ENCODE results near the gene SLC23A1.

GRCh38 chr5:139418793-139419192 is 35.7 kb upstream of the SLC23A1 start:
- no peak for TF ChIP-seq POLR2A (IDR thresholded peaks at IDR 0.05; ENCODE audit: low read length)
- TF ChIP-seq GATA1 (IDR thresholded peaks at IDR 0.05; ENCODE audit: low read depth, low read length): no peak
